Osteoblast (primary cell): ENCODE data around the gene SORD. TPM values are rescaled to one million over a fixed set of nuclear protein-coding genes. Genes with fewer than 3 reads are reported as not detected.

Experiments used
- DNase-seq: peaks from one replicate; pipeline ENCODE4 v3.0.0; 2011; ENCODE audit warnings: low spot score, mixed read lengths; ENCODE audit not compliant: insufficient read length; ENCODE audit errors: missing footprints
- H2AFZ ChIP-seq: 2 replicates; pipeline ENCODE4 v1.6.0; 2011; ENCODE audit warnings: mild to moderate bottlenecking, low read length
- H3K27ac ChIP-seq: 2 replicates; pipeline ENCODE4 v1.5.1; 2011; ENCODE audit warnings: mild to moderate bottlenecking, low read depth, low read length, moderate library complexity
- H3K27me3 ChIP-seq: 2 replicates; pipeline ENCODE4 v1.6.0; 2012; ENCODE audit warnings: mild to moderate bottlenecking, control low read depth, inconsistent platforms, low read length, moderate library complexity; ENCODE audit not compliant: insufficient read depth
- H3K36me3 ChIP-seq: 2 replicates; pipeline ENCODE4 v1.5.1; 2011; ENCODE audit warnings: mild to moderate bottlenecking, low read length, control low read depth, moderate library complexity; ENCODE audit not compliant: insufficient read depth
- H3K4me1 ChIP-seq: 2 replicates; pipeline ENCODE4 v1.5.1; 2011; ENCODE audit warnings: mild to moderate bottlenecking, low read length, control low read depth, moderate library complexity; ENCODE audit not compliant: insufficient read depth
- H3K4me2 ChIP-seq: 2 replicates; pipeline ENCODE4 v1.6.0; 2011; ENCODE audit warnings: mild to moderate bottlenecking, low read length; ENCODE audit not compliant: insufficient read depth
- H3K4me3 ChIP-seq: fragments of 200-600 bp; sonication (generic); 3 replicates; pipeline ENCODE4 v1.5.1; 2012; ENCODE audit warnings: mild to moderate bottlenecking, low read length, inconsistent platforms; ENCODE audit not compliant: insufficient read depth
- H3K79me2 ChIP-seq: 2 replicates; pipeline ENCODE4 v1.6.0; 2012; ENCODE audit warnings: mild to moderate bottlenecking, low read length, control low read depth, inconsistent platforms; ENCODE audit not compliant: insufficient read depth
- H3K9me3 ChIP-seq: 2 replicates; pipeline ENCODE4 v1.5.1; 2011; ENCODE audit warnings: low read depth, low read length, control low read depth
- H4K20me1 ChIP-seq: 2 replicates; pipeline ENCODE4 v1.6.0; 2012; ENCODE audit warnings: mild to moderate bottlenecking, low read length, control low read depth; ENCODE audit not compliant: insufficient read depth
- CTCF ChIP-seq: IDR thresholded peaks from 2 replicates; pipeline ENCODE4 v1.5.1; 2011; ENCODE audit warnings: mild to moderate bottlenecking, low read depth, low read length, moderate library complexity; ENCODE audit errors: extremely low read depth
- total RNA-seq: library from RNA; depleted of rRNA; stranded (reverse); fragments of >200 nt; gene quantifications from 2 replicates; pipeline ENCODE4 v1.2.3, GENCODE V29; 2012

SORD gene
- total RNA-seq, 1 donor, result 9.8 TPM

- H3K4me3 ChIP-seq, result no peak overlapping the region
Measured at GRCh38 chr15:45097466-45097865, 74.5 kb downstream of the SORD start.

GRCh38 chr15:45099549-45100165, 76.7 kb downstream of the SORD start:
- H2AFZ ChIP-seq, result no peak overlapping the region
- H3K79me2 ChIP-seq, result no peaks in the 10 kb centered on the region
- peak; percentile 34 for DNase-seq
- peaks cover 23% of the 10 kb centered on the region for H3K27me3 ChIP-seq
- no peak overlapping the region for H3K4me2 ChIP-seq
- no peak for TF ChIP-seq CTCF
- H3K9me3 ChIP-seq, result no peaks in the 10 kb centered on the region
- H3K4me3 ChIP-seq, result no peak overlapping the region
- no peak overlapping the region for H3K27ac ChIP-seq
- no peaks in the 10 kb centered on the region for H3K36me3 ChIP-seq
- H3K4me1 ChIP-seq, result no peaks in the 10 kb centered on the region
- no peaks in the 10 kb centered on the region for H4K20me1 ChIP-seq

More at GRCh38 chr15:45097466-45097865, 74.5 kb downstream of the SORD start:
- no peaks in the 10 kb centered on the region for H3K4me1 ChIP-seq
- TF ChIP-seq CTCF, result no peak
- peaks cover 28% of the 10 kb centered on the region for H3K27me3 ChIP-seq
- H3K79me2 ChIP-seq, result no peaks in the 10 kb centered on the region
- H3K36me3 ChIP-seq, result no peaks in the 10 kb centered on the region
- H2AFZ ChIP-seq, result no peak overlapping the region
- no peaks in the 10 kb centered on the region for H3K9me3 ChIP-seq
- no peaks in the 10 kb centered on the region for H4K20me1 ChIP-seq
- DNase-seq, result no peak
- no peak overlapping the region for H3K27ac ChIP-seq
- H3K4me2 ChIP-seq, result no peak overlapping the region

GRCh38 chr15:45100884-45101625, 78.1 kb downstream of the SORD start:
- Histone ChIP-seq H3K36me3 (no peaks in the 10 kb centered on the region), H3K27me3 (peaks cover 23% of the 10 kb centered on the region), H3K27ac (no peak overlapping the region), H3K4me2 (no peak overlapping the region), H3K4me3 (no peak overlapping the region), H3K9me3 (no peaks in the 10 kb centered on the region), H3K79me2 (no peaks in the 10 kb centered on the region), H3K4me1 (no peaks in the 10 kb centered on the region), H2AFZ (no peak overlapping the region), H4K20me1 (no peaks in the 10 kb centered on the region)
- TF ChIP-seq CTCF, result no peak
- peak; percentile 84 for DNase-seq

- Histone ChIP-seq H3K79me2 (no peaks in the 10 kb centered on the region), H3K4me1 (no peaks in the 10 kb centered on the region), H3K27ac (no peak overlapping the region), H3K27me3 (peaks cover 24% of the 10 kb centered on the region), H2AFZ (no peak overlapping the region), H3K4me3 (no peak overlapping the region), H3K4me2 (no peak overlapping the region), H3K36me3 (no peaks in the 10 kb centered on the region), H4K20me1 (no peaks in the 10 kb centered on the region), H3K9me3 (no peaks in the 10 kb centered on the region)
- DNase-seq, result no peak
- no peak for TF ChIP-seq CTCF
Measured at GRCh38 chr15:45101749-45102148, 78.8 kb downstream of the SORD start.
